GM12874 (cell line): ENCODE measurements around the gene GRB14.

Source experiments
- CTCF ChIP-seq: IDR thresholded peaks from 2 replicates; pipeline ENCODE4 v1.5.1; 2011; ENCODE audit warnings: low read depth, mild to moderate bottlenecking, control low read depth, low read length, moderate library complexity; ENCODE audit not compliant: insufficient read depth

The GRB14 gene

GRCh38 chr2:164593959-164594358 lies 27.3 kb downstream of the GRB14 start:
- no peak for TF ChIP-seq CTCF

GRCh38 chr2:164593541-164593940 lies 27.7 kb downstream of the GRB14 start:
- TF ChIP-seq CTCF = no peak

- no peak for TF ChIP-seq CTCF
These were observed 31.8 kb downstream of the GRB14 start for GRCh38 chr2:164589522-164589921.

- no peak for TF ChIP-seq CTCF
These were observed 40.2 kb downstream of the GRB14 start for GRCh38 chr2:164581050-164581449.

GRCh38 chr2:164574931-164575330 lies 46.4 kb downstream of the GRB14 start:
- no peak for TF ChIP-seq CTCF

GRCh38 chr2:164570475-164570874 lies 50.8 kb downstream of the GRB14 start:
- no peak for TF ChIP-seq CTCF

GRCh38 chr2:164569378-164569777 lies 51.9 kb downstream of the GRB14 start:
- no peak for TF ChIP-seq CTCF

GRCh38 chr2:164568317-164568716 lies 53.0 kb downstream of the GRB14 start:
- no peak for TF ChIP-seq CTCF
